NOMO-1 treated with dmso at 0.1 percent for 144 hours (cell line): ENCODE measurements around the gene INTS7.
A peak's percentile ranks its signal among the peaks of the same experiment; 100 is the strongest.
"Not testable (repeated sequence)": the region's sequence is repeated elsewhere in the genome, so short reads cannot be mapped to it uniquely, and the experiment has no call there.

Experiments used
- DNase-seq: peaks from one replicate; lab custom pipeline; 2025; ENCODE audit not compliant: unreplicated experiment; lab: John Stamatoyannopoulos, UW

The INTS7 gene

DNA sequence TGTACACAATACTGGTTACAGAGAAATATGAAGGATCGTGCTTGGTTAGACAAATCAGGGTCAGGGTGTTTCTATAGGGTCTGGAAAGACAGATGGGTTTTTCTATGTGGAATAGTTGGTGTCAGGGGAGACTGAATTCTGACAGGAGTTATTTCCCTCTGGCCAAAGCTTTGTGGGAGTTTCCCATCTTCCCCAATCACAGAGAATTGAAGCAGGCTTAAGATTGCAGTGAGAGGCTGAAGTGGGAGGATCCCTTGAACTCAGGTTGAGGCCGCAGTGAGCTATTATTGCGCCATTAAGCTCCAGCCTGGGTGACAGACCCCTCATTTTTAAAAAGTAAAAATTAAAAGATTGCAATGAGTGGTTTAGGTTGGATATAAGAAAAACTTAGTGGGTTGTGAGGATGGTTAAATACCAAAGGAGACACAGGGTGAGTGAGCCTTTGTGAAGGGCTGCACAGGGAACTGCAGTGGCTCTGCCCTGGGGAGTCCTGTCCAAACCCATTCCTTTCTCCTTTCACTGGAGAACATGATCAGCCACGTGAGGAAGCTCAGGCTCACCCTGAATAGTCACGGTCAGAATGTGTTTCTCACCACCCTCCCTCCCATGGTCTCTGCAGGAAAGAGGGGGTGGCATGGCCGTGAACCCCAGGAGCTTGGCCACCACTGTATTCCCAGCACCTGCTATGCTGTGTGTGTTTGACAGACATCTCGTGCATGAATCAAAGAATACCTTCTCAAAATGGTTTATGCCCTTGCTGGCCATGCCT, 101.2 kb downstream of the INTS7 start:
- no peak for DNase-seq

DNA sequence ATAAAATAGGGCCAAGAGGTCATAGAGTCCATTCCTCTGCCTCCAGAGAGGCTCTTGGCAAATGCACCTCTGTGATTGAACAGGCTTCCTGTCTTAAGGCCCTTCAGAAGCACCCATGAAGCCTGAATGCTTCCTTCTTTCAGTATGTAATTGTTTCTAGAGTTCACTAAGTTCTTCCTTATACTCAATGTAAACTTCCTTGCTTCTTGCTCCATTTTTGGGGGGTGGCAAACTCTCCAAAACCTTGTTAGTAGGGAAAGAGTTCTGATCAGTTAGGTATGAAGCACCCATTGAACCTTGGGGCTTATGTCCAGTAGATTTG, 102.5 kb downstream of the INTS7 start:
- DNase-seq = no peak

DNA sequence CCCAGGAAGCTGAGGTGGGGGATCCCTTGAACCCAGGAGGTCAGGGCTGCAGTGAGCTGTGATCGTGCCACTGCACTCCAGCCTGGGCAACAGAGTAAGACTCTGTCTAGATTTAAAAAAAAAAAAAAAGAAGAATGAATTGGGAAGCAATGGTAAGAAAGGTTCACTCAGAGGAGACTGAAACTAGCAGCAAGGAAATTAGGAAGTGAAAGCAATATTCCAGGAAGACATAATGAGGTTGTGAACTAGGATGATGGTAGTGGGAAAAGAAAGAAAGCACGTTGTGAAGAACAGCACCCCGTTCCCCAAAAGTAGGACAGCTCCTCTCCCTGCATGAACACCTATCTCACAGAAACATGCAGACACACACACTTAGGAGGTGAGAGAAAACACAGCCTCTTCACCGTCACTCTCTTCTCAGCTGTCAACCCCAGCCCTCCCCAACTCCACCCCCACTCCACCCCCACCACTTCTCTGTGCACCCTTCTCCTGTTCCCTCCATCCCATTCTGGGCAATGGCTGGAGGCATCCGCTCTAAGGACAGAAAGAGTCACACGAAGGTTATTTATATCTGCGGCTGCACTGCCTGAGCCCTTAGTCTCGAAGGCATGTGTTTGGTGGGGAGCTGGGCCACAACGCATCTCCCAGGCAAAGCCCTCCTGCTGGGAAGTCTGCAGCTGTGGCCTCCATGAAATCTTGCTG, 103.0 kb downstream of the INTS7 start:
- no peak for DNase-seq

DNA sequence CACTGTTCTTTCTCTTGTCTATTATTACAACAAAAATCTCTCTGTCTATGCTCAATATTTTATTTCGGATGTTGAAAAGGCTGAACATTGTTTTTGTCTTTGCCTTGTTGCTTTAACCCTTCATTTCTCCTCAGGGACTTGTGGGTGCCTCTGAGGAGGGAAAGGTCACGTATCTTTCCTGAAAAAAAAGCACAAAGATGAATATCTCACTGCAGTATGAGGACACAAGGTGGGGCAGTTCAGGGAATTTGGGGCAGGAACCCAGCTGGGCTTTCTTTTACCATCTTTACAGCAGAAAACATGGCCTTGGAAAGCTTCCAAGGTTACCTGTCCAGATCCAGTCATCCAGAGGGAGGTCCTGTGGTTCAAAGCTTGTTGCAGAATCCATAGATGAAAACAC, 105.7 kb downstream of the INTS7 start:
- DNase-seq = no peak

DNA sequence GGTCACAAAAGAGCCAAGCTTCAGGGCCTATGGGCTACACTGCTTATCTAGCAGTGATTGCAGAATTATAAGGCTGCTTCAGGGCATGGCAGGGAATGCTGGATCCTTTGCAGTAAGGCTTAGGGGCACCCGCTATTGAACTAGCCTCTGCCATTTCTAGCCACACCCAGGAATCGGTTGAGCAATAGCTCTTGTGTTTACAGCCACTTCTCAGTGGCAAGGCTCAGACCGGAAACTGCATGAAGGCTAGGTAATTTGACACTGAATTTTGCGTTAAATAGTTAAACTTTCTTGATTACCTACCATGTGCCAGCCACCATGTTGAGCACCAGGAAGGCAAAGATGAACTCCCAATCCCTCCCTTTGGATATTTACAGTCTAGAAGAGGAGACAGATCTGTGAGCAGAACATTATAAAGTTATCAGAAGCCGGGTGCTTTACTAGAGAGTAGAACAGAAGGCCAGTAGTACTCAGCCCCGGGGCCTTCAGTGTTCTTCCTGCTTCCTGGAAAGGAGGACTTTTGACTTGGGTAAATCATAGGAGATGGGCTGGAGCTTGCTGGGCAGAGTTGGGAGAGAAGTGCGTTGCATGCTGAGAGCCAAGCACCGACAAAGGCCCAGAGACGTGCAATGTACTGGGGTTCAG, 106.2 kb downstream of the INTS7 start:
- peak; percentile 62 for DNase-seq

DNA sequence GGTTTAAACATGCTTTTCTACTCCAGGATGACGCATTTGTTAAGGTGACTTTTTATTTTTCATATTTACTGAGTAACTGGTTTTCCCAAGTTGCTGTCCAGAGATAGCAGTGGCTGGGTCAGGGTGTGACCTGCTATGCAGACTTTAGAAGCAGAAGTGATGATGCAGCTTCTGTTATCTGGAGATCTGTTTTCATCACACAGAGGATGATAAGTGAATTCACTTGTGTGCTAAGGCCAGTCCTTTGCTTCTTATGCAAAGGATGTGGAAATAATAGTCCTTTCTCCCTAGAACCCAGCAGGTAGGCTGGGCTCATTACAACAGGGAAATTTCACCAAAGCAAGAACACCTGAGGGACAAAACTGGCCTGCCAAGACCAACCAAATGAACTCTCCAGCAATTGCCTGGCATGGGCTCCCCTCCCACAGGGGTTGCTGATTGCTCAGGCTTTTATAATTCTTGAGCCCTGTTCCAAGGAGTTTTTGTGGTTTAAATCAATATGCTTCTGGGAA, 107.0 kb downstream of the INTS7 start:
- DNase-seq = no peak

DNA sequence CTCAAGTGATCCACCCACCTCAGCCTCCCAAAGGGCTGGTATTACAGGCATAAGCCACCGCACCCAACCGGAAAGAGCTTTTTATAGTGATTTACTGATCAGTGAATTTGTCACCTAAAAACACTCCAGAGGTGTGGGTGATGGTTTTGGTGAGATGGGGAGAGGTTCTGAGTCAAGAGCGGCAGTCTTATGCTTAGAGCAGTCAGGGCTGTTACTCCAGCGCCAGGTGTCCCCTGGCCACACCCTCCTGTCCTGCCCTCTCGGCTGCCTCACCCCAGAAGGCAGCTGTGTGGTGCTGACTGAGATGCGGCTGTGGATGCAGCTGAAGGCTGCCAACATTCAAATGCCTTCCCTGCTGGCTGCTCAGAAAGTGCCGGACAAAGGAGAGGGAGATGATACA, 110.3 kb downstream of the INTS7 start:
- DNase-seq = no peak

DNA sequence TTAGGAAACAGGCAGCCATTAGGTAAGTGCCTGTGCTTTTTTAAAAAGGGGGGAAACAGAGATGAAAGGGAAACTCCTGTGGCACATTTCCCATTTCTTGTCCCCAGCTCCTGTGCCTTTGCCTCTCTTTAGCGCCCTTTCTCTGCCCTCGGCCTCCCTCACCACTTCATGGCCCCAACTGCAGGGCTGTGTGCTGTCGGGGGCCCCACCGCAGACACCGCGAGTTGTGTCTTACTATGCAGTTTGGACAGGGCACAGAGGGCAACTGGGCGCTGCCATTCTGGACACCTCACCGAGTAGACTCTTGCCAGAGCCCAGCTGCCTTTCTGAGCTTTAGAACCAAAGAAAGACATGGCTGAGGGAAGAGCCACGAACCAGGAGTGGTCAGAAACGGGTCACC, 111.1 kb downstream of the INTS7 start:
- no peak for DNase-seq

DNA sequence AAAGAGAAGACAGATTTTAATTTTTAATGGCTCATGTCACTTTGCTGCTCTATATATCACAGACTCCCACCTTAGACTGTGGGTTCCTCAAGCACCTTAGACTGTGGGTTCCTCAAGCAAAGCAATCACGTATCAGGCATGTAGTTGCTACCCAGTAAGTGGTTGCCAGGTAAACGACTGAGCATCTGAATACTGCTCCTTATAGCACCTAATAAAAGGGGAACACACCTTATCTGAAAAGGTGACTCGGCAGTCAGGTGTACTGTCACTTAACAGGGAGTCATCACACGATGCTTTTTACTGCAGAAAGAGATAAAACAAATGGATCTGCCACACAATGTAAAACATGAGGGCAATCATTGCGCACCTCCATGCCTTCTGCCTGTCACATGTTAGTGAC, 112.3 kb downstream of the INTS7 start:
- DNase-seq = no peak

DNA sequence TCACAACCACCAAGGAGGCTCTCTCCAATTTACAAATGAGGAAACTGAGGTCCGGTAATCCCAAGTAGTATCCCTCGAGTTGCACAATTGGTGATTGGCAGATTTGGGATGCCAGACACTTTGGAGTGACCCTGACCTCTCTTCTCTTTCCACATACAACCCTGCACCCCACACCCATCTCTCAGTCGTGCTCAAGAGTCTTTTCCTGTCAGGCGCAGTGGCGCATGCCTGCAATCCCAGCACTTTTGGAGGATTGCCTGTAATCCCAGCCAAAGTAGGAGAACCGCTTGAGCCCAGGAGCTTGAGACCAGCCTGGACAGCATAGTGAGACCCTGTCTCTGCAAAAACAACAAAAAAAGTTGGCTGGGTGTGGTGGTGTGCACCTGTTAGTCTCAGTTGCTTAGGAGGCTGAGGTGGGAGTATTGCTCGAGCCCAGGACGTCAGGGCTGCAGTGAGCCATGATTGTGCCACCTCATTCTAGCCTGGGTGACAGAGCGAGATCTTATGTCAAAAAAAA, 113.7 kb downstream of the INTS7 start:
- DNase-seq = no peak

DNA sequence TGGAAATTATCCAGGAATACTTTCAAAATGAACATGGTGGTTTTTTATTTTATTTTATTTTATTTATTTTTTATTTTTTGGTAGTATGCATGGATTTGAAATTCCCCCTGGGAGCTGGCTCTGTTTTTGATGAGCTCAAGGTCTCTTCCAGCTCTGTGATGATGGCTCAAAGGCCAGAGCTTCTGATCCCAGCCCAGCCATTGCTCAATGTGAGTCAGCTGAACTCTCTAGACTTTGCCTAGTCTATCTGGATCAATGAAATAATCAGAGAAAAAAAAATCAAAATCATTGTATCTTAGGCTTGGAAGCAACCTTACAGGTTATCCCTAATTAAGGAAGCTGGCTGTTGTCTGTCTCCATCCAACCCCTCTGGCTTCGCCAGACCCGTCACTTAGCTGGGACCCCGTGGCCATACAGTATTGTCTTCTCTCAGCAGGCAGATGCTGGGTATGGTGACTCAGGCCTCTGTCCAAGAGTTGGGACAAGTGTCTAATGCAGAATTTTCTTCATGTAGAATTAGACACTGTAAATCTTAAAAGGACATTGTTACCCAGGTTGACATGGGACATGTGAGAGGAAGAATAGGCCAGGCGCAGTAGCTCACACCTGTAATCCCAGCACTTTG, 114.6 kb downstream of the INTS7 start:
- DNase-seq = no peak

DNA sequence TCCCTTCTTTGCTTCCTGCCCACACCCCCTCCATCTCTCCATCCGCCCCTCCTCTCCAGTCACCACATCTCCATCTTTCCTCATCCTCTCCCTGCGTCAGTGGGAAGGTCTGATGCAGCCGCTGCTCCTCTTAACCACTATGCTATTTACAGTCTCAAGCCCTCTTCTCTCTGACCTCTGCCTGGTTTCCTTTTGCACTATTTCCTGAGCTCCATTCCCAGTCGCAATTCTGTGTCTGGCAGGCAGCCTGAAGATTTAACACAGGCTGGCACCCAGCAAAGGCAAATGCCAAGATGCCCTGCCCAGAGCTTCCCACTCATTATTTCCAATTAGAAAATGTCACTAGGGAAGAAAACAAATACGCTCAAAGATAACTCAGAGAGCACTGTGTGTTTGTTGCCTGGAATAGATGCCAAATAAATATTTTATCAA, 115.2 kb downstream of the INTS7 start:
- no peak for DNase-seq

DNA sequence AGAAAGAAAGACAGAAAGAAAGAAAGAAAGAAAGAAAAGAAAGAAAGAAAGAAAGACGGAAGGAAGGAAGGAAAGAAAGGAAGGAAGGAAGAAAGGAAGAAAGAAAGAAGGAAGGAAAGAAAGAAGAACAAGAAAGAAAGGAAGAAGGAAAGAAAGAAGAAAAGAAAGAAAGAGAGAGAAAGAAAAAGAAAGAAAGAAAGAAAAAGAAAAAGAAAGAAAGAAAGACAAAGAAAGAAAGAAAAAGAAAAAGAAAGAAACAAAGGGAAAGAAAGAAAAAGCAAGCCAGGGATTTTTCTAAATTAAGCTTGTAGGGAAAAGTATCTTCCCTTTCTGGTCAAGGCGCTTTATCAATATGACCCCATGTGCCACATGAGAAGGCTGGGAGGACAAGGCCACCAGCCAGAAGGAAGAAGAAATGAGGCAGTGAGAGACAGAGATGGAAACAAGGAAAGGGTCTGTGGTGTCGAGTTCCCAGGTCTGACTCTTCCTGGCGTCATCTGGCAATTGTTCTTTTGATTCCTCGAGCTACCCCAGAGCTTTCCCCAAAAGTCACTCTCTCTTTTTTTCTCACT, 116.4 kb downstream of the INTS7 start:
- DNase-seq = no peak

DNA sequence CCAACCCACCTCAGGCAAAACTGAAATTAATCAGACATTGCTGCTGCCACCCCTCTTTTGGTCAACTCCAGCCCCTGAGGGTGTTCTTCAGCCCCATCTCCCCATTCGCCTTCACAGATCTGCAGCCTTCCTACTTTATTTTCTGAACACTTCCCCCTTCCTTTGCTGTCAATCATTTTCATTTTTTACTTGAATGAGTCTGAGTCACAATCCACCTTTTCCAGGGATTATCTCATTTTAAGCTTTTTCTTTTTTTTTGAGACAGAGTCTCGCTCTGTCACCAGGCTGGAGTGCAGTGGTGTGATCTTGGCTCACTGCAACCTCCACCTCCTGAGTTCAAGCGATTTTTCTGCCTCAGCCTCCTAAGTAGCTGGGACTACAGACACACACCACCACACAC, 118.9 kb downstream of the INTS7 start:
- DNase-seq = not testable (repeated sequence)

DNA sequence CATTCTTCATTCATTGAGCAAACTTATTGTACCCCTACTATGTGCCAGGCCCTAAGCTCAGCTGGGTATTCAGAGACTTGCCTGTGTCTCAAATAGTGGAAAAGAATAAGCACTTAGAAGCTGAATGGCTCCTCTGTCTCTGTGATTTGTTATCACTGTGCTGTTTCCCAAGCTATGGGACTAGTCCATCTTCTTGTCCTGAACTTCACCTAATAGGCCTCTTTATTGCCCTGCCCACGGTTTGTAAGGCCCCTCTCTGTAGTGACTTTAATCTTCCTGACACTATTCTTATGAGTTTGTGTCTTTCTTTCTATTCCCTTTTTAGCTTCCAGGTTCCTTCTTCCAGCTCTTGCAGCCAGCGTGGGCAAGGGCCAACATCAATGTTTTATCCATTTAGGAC, 119.4 kb downstream of the INTS7 start:
- DNase-seq = no peak

DNA sequence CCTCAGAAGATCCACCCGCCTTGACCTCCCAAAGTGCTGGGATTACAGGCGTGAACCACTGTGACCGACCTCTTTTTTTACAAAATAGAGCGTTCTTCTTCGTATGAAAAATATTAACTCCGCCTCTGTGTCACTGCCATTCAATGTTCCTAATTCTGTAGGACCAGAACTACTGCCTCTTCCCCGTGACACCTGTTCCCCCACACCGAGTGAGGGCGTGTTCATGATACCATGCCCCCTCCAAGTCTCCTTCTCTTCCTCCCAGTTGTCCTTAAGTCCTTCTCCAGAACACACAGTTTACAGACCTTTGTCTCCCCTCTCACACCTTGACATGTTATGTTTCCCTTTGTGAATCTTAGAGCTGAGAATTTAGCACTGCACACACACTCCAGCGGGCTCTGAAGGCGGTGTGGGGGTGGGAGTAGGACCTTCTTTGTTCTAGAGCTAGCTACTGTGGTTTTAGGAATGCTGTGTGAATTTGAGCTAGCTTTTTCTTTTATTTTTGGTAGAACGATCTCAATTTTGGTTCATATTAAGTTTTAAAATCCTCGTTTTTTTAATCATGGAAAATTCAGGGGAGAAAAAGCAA, 122.4 kb downstream of the INTS7 start:
- DNase-seq = no peak

DNA sequence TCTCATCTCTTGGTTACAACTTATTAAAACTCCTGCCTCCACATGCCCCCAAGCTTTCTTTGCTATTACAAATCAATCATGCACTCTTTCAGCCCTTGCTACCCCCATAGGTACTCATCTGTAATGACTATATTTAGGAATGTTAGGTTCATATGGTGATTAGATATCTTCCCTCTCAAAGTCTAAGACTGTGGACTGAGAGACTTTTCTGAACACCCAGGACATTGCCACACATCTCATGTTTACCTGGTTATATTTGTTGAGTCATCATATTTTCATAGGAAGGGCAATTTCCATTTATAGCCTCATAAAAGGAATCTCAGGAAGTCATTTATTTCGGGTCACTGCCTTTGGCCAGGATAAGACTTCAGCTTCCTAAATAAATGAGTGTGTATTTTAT, 123.3 kb downstream of the INTS7 start:
- DNase-seq = no peak

DNA sequence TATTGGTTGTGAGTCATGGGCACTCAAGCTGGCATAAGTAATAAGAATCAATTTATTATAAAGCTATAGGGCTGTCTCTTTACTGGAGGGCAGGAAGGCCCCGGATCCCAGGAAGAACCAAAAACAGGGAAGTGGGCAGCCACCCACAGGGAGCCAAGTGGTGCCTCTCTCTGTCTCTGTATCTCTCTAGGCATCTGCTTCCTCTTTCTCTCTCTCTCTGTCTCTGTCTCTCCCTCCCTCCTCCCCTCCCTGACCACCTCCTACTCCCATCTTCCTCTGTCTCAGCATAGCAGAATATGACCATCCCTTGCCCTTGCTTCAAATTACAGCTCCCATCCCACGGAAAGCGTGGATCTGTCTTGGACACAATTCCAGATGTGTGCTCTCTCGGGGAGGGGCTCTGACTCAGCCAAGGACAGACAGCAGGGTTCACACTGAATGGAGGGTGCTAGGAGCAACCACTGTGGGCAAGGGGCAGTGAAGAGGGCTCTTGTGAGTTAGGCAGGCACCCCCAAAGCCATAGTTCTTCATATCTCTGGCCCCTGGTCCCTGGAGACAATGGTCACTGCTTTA, 124.4 kb downstream of the INTS7 start:
- DNase-seq = no peak

DNA sequence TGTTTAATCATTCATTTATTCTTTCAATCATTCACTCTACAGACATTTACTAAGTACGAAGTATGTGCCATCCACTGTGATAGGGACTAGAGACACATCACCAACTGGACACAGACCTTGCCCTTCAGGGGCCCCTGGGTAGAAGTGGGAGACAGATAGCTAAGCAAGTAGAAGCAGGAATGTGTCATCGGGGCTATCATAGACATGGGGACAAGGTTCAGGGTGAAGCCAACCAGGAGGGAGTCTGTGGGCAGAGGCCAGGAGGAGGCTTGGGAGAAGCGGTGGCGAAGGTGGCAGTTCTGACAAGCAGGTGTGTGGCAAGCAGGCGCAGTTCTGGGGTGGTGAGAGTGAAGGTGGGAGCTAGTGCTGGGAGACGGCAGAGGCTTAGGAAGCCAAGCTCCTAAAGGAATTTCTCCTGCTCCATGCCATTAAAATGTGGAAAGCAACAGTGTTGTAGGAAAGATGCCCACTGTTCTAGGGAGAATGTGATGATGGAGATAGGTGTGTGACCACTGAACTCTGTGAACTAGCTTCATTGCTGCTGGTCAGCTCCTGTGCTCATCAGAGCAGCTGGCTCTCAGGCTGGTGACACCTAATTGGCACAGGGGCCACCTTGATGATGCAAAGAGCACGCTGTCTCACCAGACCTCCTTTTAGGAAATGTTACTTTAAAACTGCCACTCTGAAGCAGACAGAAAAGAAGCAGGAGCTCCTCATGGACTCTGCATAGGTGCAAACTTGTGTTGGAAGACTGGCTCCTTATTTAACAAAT, 125.1 kb downstream of the INTS7 start:
- no peak for DNase-seq

DNA sequence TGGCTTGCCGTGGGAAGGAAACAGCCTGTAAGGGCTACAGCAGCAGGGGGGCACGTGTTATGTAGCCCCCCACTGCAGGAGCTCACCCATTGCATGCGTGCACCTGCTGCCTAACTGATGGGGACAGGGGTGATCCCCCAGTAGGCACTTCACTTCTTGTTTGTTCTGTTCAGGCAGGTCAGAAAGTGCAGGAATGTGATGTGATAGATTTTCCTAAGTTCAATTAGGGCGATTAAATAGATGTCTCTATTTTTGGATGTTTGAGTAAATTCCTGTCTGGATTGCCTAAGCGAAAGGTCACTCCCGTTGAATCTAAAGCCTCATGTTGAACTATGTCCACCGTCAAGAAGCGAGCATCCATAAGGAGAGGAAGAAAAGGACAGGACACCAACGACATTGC, 126.0 kb downstream of the INTS7 start:
- no peak for DNase-seq
